ENCODE data around the gene PGRMC2. TPM values are rescaled to one million over a fixed set of nuclear protein-coding genes. Genes with fewer than 3 reads are reported as not detected.

Gene PGRMC2
- total RNA-seq, 1 donor from 2014 or later = 19.2 TPM

- DNase-seq (ENCODE audit: low read depth in 2 of 2) = no peak
Measured at GRCh38 chr4:128299848-128300247, 12.2 kb upstream of the PGRMC2 start.

GRCh38 chr4:128298852-128299251 lies 11.2 kb upstream of the PGRMC2 start:
- no peak for DNase-seq (ENCODE audit: low read depth in 2 of 2)

DNA sequence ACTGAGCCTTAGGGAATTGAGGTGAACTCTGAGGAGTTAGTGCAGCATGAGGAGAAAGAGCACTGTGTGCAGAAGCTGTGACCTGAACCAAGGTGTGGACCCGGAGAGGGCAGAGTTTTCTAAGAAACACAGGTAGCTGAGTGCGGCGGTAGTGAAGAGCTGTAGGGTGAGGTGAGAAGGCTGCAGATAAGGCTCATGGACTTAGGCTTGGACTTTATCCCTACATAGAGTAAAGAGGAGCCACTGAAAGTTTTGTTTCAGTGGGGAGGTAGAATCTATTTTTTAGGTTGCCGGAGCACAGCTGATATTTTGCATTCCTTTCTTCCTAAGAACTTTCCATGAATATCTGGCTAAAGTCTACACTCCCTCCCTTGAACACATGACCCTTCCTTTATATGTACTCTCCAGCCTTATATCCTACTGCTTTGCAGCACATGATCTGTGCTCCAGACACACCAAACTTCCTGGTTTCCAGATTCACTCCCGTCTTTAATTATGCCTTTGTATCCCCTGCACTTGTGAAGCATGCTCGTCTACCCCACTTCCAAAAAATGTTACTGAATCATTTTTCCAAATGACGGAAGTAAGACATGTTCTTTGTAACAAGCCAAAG lies 10.6 kb upstream of the PGRMC2 start:
- no peak for DNase-seq (ENCODE audit: low read depth in 2 of 2)

- no peak for DNase-seq (ENCODE audit: low read depth in 2 of 2)
Measured at GRCh38 chr4:128295255-128295654, 7.6 kb upstream of the PGRMC2 start.

- DNase-seq (ENCODE audit: low read depth in 2 of 2) = peak; percentile 17 to 24
Measured at GRCh38 chr4:128294464-128294863, 6.9 kb upstream of the PGRMC2 start.

DNA sequence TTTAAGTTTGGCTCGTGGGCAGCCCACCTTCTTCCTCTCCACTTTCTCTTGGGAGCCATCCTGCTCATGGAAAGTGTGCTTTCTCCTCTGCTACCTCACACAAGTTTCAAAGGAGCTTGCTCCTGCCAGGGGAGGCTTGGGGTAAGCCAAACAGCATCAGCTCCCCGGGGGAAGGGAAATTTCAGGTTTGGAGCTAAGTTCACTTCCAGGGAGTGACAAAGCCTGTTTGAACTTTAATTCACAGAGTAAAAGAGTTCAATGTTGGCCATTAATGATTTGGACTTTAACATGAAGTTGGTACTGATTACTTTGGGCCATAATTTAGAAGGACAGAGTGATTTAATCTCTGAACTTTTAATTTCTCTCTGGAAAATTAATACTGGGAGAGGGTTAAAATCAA lies 4.7 kb upstream of the PGRMC2 start:
- DNase-seq (ENCODE audit: low read depth in 2 of 2) = no peak

GRCh38 chr4:128291096-128291495 lies 3.5 kb upstream of the PGRMC2 start:
- DNase-seq (ENCODE audit: low read depth in 2 of 2) = no peak

GRCh38 chr4:128290526-128290925 lies 2.9 kb upstream of the PGRMC2 start:
- no peak for DNase-seq (ENCODE audit: low read depth in 2 of 2)

DNA sequence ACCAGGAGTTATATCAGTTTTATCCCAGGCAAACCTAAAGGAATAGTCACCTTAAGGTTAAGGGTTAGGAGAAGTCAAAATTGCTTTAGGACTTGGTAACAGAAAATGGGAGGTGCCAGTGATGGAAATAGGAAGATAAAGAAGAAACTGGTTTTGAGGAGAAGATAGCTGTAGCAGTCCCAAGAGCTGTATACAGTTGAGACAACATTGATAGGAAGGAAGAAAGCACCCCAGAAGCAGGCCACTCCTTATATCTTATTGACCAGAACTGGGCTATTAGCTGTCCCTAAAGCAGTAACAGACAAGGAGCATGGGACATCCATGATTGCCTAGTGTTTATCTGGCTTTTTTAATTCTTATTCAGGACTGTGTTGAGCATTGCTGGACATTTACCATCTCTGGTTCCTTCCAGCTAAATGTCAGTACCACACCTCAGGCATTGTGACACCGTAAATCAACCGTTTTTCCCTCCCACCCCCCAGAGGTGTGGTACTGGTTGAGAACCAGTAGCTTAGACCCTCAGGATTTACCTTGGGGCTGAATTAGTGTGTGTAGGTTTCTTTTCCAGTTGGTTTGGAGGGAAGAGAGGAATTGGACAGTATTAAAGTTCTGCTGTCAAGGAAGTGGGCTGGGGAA lies 2.0 kb upstream of the PGRMC2 start:
- DNase-seq (ENCODE audit: low read depth in 2 of 2) = no peak

- DNase-seq (ENCODE audit: low read depth in 2 of 2) = peak; percentile 40 to 43
Measured at GRCh38 chr4:128288689-128289106, 1.1 kb upstream of the PGRMC2 start.

- DNase-seq (ENCODE audit: low read depth in 2 of 2) = peak; percentile 99
Measured at GRCh38 chr4:128287871-128288688, 467 bp upstream of the PGRMC2 start.

- DNase-seq (ENCODE audit: low read depth in 2 of 2) = peak; percentile 30 to 52
Measured at GRCh38 chr4:128286474-128287058, 1.0 kb downstream of the PGRMC2 start.

GRCh38 chr4:128285085-128285997 lies 2.3 kb downstream of the PGRMC2 start:
- DNase-seq (ENCODE audit: low read depth in 2 of 2) = peak in 1 of 2 donors; percentile 18

GRCh38 chr4:128284317-128284716 lies 3.3 kb downstream of the PGRMC2 start:
- DNase-seq (ENCODE audit: low read depth in 2 of 2) = no peak

DNA sequence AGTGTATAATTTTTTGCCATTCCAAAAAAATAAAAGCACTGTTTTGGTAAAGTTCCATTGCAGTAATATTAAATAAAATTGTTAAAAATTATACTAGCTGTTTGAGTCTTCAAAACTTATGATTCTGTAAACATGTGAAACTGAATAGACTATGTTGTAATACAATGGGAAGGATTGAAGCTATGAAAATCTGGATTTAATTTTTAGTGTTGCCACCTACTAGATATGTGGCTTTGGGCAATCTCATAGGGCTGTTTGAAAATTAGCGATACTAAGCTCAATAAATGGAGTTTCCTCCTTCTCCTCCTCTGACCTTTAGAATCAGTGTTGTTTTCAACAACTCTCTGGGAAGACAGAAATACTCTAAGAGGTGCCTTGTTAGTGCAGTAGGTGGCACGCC lies 4.5 kb downstream of the PGRMC2 start:
- no peak for DNase-seq (ENCODE audit: low read depth in 2 of 2)

DNA sequence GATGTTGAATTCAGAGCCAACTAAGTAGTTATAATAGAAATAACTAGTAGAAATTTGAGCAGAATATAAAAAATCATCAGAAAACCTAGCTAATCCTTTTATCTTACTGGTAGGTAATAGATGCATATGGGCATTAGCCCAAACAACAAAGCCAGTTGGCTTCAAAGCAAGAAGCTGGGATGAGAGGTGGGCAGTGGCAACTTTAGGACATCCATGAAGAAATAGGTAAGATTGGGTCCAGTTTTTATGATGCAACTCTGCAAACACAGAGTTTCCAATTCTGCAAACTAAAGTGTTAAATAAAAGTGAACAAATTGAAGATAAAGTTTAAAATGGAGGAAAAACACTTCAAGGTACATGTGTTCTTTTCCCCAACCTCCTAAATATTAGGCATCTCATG lies 5.1 kb downstream of the PGRMC2 start:
- no peak for DNase-seq (ENCODE audit: low read depth in 2 of 2)

DNA sequence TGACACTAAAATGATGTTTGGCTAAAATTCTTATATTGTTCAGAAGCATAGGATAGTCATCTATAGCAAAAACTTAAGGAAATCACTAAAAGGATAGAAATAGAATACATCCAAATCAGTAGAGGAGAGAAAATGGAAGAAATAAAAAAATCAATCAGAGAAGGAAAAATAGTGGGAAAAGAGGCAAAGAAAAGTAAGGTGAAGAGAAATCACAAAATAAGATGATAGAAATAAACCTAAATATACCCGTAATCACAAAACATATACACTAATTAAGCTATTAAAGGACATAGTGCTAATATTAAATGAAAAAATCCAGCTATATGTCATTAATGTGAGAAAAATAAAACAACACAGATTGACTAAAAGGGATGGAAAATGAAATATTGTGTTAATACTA lies 6.3 kb downstream of the PGRMC2 start:
- DNase-seq (ENCODE audit: low read depth in 2 of 2) = no peak

DNA sequence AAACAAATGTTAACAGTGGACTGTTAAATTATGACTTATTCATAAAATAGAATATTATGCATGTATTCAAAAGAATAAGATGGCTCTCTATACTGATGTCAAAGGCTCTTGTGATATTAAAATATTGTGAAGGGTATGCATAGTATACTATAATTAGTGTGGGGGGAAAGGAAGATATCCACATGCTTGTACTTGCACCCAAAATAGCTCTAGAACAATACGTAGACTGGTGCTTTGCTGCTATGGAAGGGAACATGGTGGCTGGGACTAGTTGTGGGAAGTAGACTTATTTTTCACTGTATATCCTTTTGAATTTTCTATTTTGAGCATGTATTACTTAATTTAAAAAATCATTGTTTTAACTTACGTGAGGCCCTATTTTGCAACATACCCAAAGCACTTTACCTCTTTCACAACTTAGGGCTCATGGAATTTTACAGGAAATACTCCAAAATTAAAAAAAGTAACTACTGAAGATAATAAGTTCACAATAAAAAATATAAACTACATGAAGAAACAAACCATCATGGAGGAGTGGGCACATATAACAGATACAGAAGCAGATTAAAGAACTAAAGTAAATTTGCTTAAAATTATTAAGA lies 7.9 kb downstream of the PGRMC2 start:
- DNase-seq (ENCODE audit: low read depth in 2 of 2) = no peak

DNA sequence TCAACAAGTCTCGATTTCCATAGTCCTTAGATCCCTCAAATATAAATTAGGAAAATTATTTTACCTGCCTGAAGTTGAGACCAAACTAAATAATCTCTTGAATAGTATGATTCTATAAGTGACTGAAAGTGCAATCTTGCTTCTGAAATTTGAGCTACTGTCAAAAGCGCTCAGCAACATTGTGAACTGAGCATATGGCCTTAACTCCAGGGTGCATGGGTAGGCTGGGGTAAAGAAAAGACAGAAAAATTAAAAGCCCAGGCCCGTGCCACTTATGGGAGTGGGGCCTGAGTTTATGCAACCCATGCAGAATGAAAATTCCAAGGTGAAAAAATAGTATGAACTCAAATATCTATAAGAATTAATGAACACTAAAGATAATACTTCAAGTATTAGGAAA lies 9.8 kb downstream of the PGRMC2 start:
- DNase-seq (ENCODE audit: low read depth in 2 of 2) = no peak

- peak in 1 of 2 donors; percentile 10 for DNase-seq (ENCODE audit: low read depth in 2 of 2)
Measured at GRCh38 chr4:128275346-128275745, 12.3 kb downstream of the PGRMC2 start.

DNA sequence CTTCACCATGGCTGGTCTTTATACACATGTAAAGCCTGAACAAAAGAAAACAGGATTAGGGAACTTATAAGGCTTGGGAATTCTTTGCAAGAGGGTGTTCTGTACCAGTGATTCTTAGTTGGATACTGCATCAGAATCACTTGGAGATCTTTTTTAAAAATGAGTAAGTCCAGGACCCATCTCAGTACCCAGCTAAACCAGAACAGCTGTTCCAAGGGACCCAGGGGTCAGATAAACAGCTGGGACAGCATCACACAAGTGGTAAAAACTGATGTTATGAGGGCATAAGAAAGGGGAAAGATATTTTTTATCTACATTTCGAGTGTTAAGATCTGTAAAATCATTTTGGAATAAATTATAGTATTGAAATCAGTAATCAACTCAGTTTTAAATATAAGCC lies 16.1 kb downstream of the PGRMC2 start:
- DNase-seq (ENCODE audit: low read depth in 2 of 2) = no peak

Data from lung microvascular endothelial cell (primary cell).